ENCODE measurements around the gene SBNO2.
"Not testable (repeated sequence)": the region's sequence is repeated elsewhere in the genome, so short reads cannot be mapped to it uniquely, and the experiment has no call there.

SBNO2 gene

DNA sequence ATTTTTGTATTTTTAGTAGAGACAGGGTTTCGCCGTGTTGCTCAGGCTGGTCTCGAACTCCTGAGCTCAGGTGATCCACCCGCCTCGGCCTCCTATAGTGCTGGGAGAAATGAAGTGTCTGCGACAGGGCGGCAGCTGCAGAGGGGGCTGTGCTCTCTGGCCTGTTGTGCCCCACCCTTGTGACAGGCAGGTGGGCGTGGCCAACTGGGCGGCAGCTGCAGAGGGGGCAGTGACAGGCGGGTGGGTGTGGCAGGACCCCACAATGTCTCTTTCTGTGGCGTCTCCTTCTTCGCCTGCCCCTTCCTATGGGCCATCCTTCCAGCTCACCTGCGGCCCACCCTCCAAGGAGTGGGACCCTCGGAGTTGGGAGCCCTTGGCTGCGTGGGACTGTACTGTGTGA lies 43.3 kb upstream of the SBNO2 start:
- H3K36me3 ChIP-seq (ENCODE audit: control insufficient read depth, insufficient read depth, low read length), result peaks cover 11% of the 10 kb centered on the region
- H3K4me1 ChIP-seq (ENCODE audit: control insufficient read depth, insufficient read depth, low read length), result peaks cover 15% of the 10 kb centered on the region
- no peaks in the 10 kb centered on the region for H3K9me3 ChIP-seq (ENCODE audit: control insufficient read depth, low read length)
- 78 to 81% methylated on average over 15 of the region's 15 CpGs for WGBS, 2 experiments
- no peak overlapping the region for H3K27ac ChIP-seq (ENCODE audit: insufficient read depth, low read depth, low read length, poor library complexity, severe bottlenecking)
- H3K4me3 ChIP-seq (ENCODE audit: insufficient read depth, low read depth, low read length), result no peak overlapping the region
- no peaks in the 10 kb centered on the region for H3K27me3 ChIP-seq (ENCODE audit: control insufficient read depth, insufficient read depth, low read length, poor library complexity, severe bottlenecking)

DNA sequence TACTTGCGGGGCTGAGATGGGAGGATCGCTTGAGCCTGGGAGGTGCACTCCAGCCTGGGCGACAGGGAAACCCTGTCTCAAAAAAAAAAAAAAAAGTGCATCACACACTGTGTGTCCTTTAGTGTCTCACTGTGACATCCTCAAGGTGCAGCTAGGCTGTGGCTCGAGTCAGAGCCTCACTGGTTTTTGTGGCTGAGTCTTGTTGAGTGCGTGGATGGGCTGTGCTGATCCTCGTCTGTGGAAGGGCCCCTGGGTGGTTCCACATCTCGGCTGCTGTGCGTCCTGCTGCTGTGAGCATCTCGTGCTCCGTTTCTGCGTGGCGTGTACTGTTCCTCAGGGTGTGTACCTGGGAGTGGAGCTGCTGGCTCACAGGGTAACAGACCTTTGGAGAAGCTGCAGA lies 42.7 kb upstream of the SBNO2 start:
- Histone ChIP-seq H3K36me3 (ENCODE audit: control insufficient read depth, insufficient read depth, low read length) (peaks cover 11% of the 10 kb centered on the region), H3K27me3 (ENCODE audit: control insufficient read depth, insufficient read depth, low read length, poor library complexity, severe bottlenecking) (no peaks in the 10 kb centered on the region), H3K27ac (ENCODE audit: insufficient read depth, low read depth, low read length, poor library complexity, severe bottlenecking) (no peak overlapping the region), H3K4me3 (ENCODE audit: insufficient read depth, low read depth, low read length) (no peak overlapping the region), H3K9me3 (ENCODE audit: control insufficient read depth, low read length) (no peaks in the 10 kb centered on the region), H3K4me1 (ENCODE audit: control insufficient read depth, insufficient read depth, low read length) (peaks cover 15% of the 10 kb centered on the region)
- WGBS, 2 experiments, result 94% methylated on average over 12 of the region's 12 CpGs

DNA sequence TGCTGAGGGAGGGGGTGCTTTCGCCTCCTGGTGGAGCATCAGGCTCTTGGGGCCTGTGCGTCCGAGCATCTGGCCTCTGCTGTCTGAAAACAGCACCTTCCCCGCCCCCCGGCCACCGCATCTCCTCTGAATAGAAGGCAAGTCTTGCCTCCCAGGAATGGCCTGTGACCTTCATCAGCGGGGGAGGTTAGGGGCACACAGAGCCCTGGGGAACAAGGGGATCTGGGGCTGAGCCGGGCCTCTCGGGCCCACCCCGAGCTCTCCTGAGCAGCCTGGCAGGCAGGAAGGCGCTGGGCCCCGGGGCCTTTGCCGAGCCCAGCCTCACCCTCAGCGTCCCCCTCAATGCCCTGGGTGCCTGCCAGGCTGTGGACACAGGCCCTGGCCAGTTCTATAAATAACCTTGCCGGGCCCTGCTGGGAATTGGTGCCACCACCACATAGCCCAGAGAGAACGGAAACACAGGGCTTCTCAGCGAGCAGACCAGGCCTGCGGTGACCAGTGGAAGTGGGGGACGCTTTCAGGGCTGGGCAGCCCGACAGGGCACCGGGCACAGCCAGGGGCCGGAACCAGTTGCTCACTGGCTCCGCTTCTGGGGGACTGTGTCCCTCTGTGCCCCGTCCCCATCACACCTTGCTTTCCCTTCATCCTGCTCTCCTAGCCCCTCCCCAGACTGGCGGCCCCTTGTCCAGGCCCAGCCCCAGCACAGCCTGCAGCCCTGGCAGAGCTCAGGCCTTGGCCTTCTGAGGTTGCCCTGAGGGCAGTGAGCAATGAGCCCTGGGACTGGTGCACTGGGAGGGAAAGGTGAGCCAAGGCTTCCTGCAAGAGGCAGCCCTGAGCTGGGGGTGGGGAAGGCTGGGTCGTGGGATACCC lies 41.0 kb upstream of the SBNO2 start:
- H3K27ac ChIP-seq (ENCODE audit: insufficient read depth, low read depth, low read length, poor library complexity, severe bottlenecking), result no peak overlapping the region
- 90 to 93% methylated on average over 26 of the region's 26 CpGs for WGBS, 2 experiments
- no peaks in the 10 kb centered on the region for H3K9me3 ChIP-seq (ENCODE audit: control insufficient read depth, low read length)
- peaks cover 1% of the 10 kb centered on the region for H3K36me3 ChIP-seq (ENCODE audit: control insufficient read depth, insufficient read depth, low read length)
- peaks cover 20% of the 10 kb centered on the region for H3K4me1 ChIP-seq (ENCODE audit: control insufficient read depth, insufficient read depth, low read length)
- no peaks in the 10 kb centered on the region for H3K27me3 ChIP-seq (ENCODE audit: control insufficient read depth, insufficient read depth, low read length, poor library complexity, severe bottlenecking)
- H3K4me3 ChIP-seq (ENCODE audit: insufficient read depth, low read depth, low read length), result no peak overlapping the region

DNA sequence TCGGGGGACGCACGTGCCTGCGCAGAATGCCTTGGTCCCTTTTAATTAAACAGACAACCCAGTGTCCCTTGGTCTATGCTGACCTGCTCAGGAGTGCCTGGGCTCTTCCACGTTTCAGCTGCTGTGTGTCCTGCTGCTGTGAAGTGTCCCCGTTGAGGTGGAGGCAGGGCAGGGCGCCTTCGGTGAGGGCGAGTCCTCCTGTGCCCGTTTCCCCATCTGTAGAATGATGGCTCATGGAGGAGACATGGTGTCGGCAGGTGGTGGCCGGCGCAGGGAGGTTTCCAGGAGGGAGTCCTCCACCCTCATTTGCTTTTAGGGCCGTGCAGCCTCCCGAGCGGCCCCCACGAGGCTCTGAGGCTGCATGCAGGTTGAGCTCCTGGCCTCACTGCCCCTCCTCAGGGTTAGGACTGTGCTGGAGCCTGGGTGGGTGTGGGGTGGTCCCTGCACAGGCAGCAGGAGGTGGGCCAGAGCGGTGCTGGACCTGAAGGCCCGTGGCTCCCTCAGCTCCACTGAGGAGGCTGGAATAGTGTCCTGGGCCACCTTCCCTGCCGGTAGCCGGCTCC lies 40.3 kb upstream of the SBNO2 start:
- H3K4me1 ChIP-seq (ENCODE audit: control insufficient read depth, insufficient read depth, low read length), result peaks cover 20% of the 10 kb centered on the region
- no peaks in the 10 kb centered on the region for H3K9me3 ChIP-seq (ENCODE audit: control insufficient read depth, low read length)
- 90 to 92% methylated on average over 21 of the region's 21 CpGs for WGBS, 2 experiments
- no peak overlapping the region for H3K27ac ChIP-seq (ENCODE audit: insufficient read depth, low read depth, low read length, poor library complexity, severe bottlenecking)
- H3K27me3 ChIP-seq (ENCODE audit: control insufficient read depth, insufficient read depth, low read length, poor library complexity, severe bottlenecking), result no peaks in the 10 kb centered on the region
- H3K4me3 ChIP-seq (ENCODE audit: insufficient read depth, low read depth, low read length), result no peak overlapping the region
- no peaks in the 10 kb centered on the region for H3K36me3 ChIP-seq (ENCODE audit: control insufficient read depth, insufficient read depth, low read length)

DNA sequence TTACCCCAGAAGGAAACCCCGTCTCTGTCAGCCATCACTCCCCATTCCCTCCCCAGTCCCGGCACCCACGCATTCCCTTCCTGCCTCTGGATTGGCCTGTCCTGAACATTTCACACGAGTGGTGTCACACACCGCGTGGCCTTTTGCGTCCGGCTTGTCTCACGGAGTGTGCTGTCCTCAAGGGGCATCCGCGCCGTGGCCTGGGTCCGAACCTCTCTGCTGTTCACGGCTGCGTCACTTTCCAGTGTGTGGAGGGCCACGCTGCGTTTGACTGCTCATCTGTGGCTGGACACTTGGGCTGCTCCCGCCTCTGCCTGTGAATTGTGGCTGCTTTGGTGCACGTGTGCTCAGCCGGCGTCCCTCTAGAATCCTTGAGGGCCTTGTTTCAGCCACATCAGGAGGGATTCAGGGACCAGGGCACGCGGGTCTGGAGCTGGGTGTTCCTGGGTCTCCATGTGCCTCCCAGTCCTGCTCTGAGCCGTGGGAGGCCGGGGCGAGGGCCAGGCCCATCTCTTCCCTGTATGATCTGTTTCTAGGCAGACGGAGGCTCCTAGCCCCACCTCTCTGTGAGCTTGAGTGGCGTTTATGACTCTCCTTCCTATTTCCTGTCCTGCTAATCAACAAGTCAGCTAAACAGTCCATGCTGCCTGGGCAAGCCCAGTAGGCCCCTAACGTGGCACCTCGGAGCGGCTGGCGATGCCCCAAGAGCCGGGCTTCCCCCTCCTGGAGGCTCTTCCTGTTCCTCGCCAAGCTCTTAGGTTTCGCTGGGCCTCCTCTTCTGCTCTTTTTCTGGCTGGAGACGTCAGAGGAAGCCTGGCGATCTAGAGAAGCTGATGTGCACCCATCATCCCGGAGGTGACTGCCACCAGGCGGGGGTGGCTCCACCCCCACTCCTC lies 39.6 kb upstream of the SBNO2 start:
- H3K36me3 ChIP-seq (ENCODE audit: control insufficient read depth, insufficient read depth, low read length), result no peaks in the 10 kb centered on the region
- no peak overlapping the region for H3K4me3 ChIP-seq (ENCODE audit: insufficient read depth, low read depth, low read length)
- no peaks in the 10 kb centered on the region for H3K9me3 ChIP-seq (ENCODE audit: control insufficient read depth, low read length)
- peaks cover 20% of the 10 kb centered on the region for H3K4me1 ChIP-seq (ENCODE audit: control insufficient read depth, insufficient read depth, low read length)
- no peak overlapping the region for H3K27ac ChIP-seq (ENCODE audit: insufficient read depth, low read depth, low read length, poor library complexity, severe bottlenecking)
- 94% methylated on average over 39 of the region's 39 CpGs for WGBS, 2 experiments
- no peaks in the 10 kb centered on the region for H3K27me3 ChIP-seq (ENCODE audit: control insufficient read depth, insufficient read depth, low read length, poor library complexity, severe bottlenecking)

DNA sequence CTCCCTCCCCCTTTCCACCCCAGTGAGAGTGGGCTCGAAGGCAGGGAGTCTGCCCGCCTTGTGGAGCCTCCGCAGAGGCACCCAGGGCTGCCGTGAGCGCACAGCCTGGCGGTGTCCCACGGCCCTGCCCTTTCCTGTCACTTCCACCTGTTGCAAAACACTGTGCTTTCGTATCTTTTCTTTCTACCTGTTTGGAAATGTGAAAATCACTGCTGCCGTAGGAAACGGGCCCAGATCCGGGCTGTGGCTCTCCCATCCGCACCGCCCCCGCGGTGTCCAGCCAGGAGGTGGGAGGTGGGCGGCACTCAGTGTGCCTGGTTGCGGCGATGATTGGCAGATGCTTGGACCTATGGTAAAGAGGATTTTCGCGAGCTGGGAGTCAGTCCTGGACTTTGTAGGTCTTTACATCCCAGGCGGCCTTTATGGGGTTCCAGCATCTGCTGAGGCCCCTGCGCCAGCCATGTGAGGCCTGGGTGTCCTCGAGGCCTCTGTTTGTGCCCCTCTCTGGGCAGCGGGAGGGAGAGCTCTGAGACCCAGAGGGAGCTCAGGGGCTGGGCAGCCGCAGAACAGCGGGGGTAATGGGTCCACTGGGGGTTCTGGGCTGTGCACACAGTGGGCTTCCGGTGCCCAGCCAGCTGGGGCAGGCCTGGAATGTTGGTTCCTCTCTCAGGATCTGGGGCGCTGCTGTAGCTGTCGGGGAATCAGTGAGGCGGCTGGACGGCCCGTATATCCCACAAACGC lies 37.6 kb upstream of the SBNO2 start:
- H3K4me3 ChIP-seq (ENCODE audit: insufficient read depth, low read depth, low read length), result no peak overlapping the region
- 93% methylated on average over 33 of the region's 33 CpGs for WGBS, 2 experiments
- H3K4me1 ChIP-seq (ENCODE audit: control insufficient read depth, insufficient read depth, low read length), result peaks cover 26% of the 10 kb centered on the region
- peaks cover 2% of the 10 kb centered on the region for H3K27me3 ChIP-seq (ENCODE audit: control insufficient read depth, insufficient read depth, low read length, poor library complexity, severe bottlenecking)
- no peaks in the 10 kb centered on the region for H3K36me3 ChIP-seq (ENCODE audit: control insufficient read depth, insufficient read depth, low read length)
- H3K27ac ChIP-seq (ENCODE audit: insufficient read depth, low read depth, low read length, poor library complexity, severe bottlenecking), result no peak overlapping the region
- no peaks in the 10 kb centered on the region for H3K9me3 ChIP-seq (ENCODE audit: control insufficient read depth, low read length)

DNA sequence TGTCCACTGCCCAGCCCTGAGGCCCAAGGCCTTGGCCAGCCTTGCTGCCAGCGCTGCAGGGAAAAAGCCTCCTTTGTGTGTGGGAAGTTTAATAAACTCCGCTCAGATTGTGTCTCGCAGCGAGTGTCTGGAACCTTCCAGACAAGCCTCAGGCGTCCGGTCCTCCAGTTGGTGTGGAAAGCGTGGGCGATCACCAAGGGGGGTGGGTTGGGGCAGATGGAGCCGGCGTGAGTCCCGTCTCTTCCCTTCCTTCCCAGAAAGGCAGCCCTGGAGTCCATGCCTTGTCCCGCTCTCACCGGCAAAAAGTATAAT lies 36.1 kb upstream of the SBNO2 start:
- H3K9me3 ChIP-seq (ENCODE audit: control insufficient read depth, low read length), result no peaks in the 10 kb centered on the region
- H3K27me3 ChIP-seq (ENCODE audit: control insufficient read depth, insufficient read depth, low read length, poor library complexity, severe bottlenecking), result peaks cover 7% of the 10 kb centered on the region
- WGBS, 2 experiments, result 94 to 97% methylated on average over 13 of the region's 13 CpGs
- H3K36me3 ChIP-seq (ENCODE audit: control insufficient read depth, insufficient read depth, low read length), result no peaks in the 10 kb centered on the region
- H3K4me3 ChIP-seq (ENCODE audit: insufficient read depth, low read depth, low read length), result no peak overlapping the region
- peaks cover 26% of the 10 kb centered on the region for H3K4me1 ChIP-seq (ENCODE audit: control insufficient read depth, insufficient read depth, low read length)
- no peak overlapping the region for H3K27ac ChIP-seq (ENCODE audit: insufficient read depth, low read depth, low read length, poor library complexity, severe bottlenecking)

DNA sequence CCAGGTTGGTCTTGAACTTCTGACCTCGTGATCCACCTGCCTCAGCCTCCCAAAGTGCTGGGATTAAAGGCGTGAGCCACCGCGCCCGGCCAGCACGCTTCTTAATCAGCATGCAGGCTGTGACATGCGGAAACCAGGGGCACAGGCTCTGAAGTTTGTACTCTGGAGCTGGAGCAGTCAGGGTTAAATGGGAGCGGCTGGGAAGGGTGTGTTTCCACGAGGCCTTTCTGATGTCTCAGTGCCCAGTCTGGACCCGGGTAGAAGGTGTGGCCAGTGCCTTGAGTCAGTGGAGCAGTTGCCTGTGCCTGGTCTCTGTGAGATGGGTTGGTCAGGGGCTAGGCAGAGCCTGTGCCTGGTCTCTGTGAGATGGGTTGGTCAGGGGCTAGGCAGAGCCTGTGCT lies 34.8 kb upstream of the SBNO2 start:
- not testable (repeated sequence) for H3K27ac ChIP-seq (ENCODE audit: insufficient read depth, low read depth, low read length, poor library complexity, severe bottlenecking); H3K27me3 ChIP-seq (ENCODE audit: control insufficient read depth, insufficient read depth, low read length, poor library complexity, severe bottlenecking); H3K4me3 ChIP-seq (ENCODE audit: insufficient read depth, low read depth, low read length); H3K9me3 ChIP-seq (ENCODE audit: control insufficient read depth, low read length); H3K36me3 ChIP-seq (ENCODE audit: control insufficient read depth, insufficient read depth, low read length)
- H3K4me1 ChIP-seq (ENCODE audit: control insufficient read depth, insufficient read depth, low read length), result peaks cover 15% of the 10 kb centered on the region
- WGBS, 2 experiments, result 85 to 88% methylated on average over 10 of the region's 10 CpGs

DNA sequence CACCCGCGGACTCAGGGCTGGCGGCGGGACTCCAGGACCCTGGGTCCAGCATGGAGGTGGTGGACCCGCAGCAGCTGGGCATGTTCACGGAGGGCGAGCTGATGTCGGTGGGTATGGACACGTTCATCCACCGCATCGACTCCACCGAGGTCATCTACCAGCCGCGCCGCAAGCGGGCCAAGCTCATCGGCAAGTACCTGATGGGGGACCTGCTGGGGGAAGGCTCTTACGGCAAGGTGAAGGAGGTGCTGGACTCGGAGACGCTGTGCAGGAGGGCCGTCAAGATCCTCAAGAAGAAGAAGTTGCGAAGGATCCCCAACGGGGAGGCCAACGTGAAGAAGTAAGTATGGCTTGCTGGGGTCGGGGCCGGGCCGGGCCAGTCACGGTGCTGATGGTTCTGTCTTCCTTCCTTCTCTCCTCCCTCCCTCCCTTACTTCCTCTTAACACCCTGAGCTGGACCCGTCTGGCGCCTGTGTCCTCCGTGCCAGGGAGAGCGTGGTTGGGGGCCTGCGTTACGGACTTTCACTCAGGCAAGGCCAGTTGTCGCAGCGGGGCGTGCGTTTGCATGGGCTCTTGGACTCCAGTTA lies 32.9 kb upstream of the SBNO2 start:
- peaks cover 7% of the 10 kb centered on the region for H3K27me3 ChIP-seq (ENCODE audit: control insufficient read depth, insufficient read depth, low read length, poor library complexity, severe bottlenecking)
- peaks cover 11% of the 10 kb centered on the region for H3K4me1 ChIP-seq (ENCODE audit: control insufficient read depth, insufficient read depth, low read length)
- peak overlapping the region; percentile 72 for H3K4me3 ChIP-seq (ENCODE audit: insufficient read depth, low read depth, low read length)
- H3K27ac ChIP-seq (ENCODE audit: insufficient read depth, low read depth, low read length, poor library complexity, severe bottlenecking), result no peak overlapping the region
- H3K9me3 ChIP-seq (ENCODE audit: control insufficient read depth, low read length), result no peaks in the 10 kb centered on the region
- H3K36me3 ChIP-seq (ENCODE audit: control insufficient read depth, insufficient read depth, low read length), result no peaks in the 10 kb centered on the region
- WGBS, 2 experiments, result 6 to 10% methylated on average over 38 of the region's 38 CpGs
